ENCODE data around the gene AKNAD1. TPM values are rescaled to one million over a fixed set of nuclear protein-coding genes. Genes with fewer than 3 reads are reported as not detected.

The AKNAD1 gene
- total RNA-seq, 1 donor from 2014 or later: under 0.01 TPM

GRCh38 chr1:108863984-108864383 is 7.1 kb upstream of the AKNAD1 start:
- Histone ChIP-seq H3K36me3 (ENCODE audit: control insufficient read depth in 3 of 3, insufficient read depth in 3 of 3, low read length in 3 of 3) (no peaks in the 10 kb centered on the region), H3K27me3 (ENCODE audit: control insufficient read depth in 3 of 3, insufficient read depth in 3 of 3, low read length in 3 of 3) (no peaks in the 10 kb centered on the region), H3K27ac (ENCODE audit: low read depth, low read length) (no peak overlapping the region), H3K9me3 (ENCODE audit: control insufficient read depth in 3 of 3, low read length in 3 of 3) (no peaks in the 10 kb centered on the region), H3K4me3 (ENCODE audit: low read length in 3 of 3) (no peak overlapping the region), H3K4me1 (ENCODE audit: control insufficient read depth in 3 of 3, insufficient read depth in 3 of 3, low read length in 3 of 3) (no peaks in the 10 kb centered on the region), H3K9ac (ENCODE audit: low read depth in 1 of 3, low read length in 3 of 3) (no peak overlapping the region)

GRCh38 chr1:108862698-108863477 is 6.0 kb upstream of the AKNAD1 start:
- Histone ChIP-seq H3K27ac (ENCODE audit: low read depth, low read length) (no peak overlapping the region), H3K36me3 (ENCODE audit: control insufficient read depth in 3 of 3, insufficient read depth in 3 of 3, low read length in 3 of 3) (no peaks in the 10 kb centered on the region), H3K27me3 (ENCODE audit: control insufficient read depth in 3 of 3, insufficient read depth in 3 of 3, low read length in 3 of 3) (no peaks in the 10 kb centered on the region), H3K9ac (ENCODE audit: low read depth in 1 of 3, low read length in 3 of 3) (no peak overlapping the region), H3K4me3 (ENCODE audit: low read length in 3 of 3) (no peak overlapping the region), H3K4me1 (ENCODE audit: control insufficient read depth in 3 of 3, insufficient read depth in 3 of 3, low read length in 3 of 3) (peaks cover 0 to 5% (median 3%) of the 10 kb centered on the region in 3 donors), H3K9me3 (ENCODE audit: control insufficient read depth in 3 of 3, low read length in 3 of 3) (no peaks in the 10 kb centered on the region)

GRCh38 chr1:108862017-108862610 is 5.2 kb upstream of the AKNAD1 start:
- no peaks in the 10 kb centered on the region for H3K36me3 ChIP-seq (ENCODE audit: control insufficient read depth in 3 of 3, insufficient read depth in 3 of 3, low read length in 3 of 3)
- H3K9me3 ChIP-seq (ENCODE audit: control insufficient read depth in 3 of 3, low read length in 3 of 3): no peaks in the 10 kb centered on the region
- no peak overlapping the region for H3K27ac ChIP-seq (ENCODE audit: low read depth, low read length)
- H3K4me1 ChIP-seq (ENCODE audit: control insufficient read depth in 3 of 3, insufficient read depth in 3 of 3, low read length in 3 of 3): peaks cover 0 to 5% (median 3%) of the 10 kb centered on the region in 3 donors
- no peak overlapping the region for H3K4me3 ChIP-seq (ENCODE audit: low read length in 3 of 3)
- no peak overlapping the region for H3K9ac ChIP-seq (ENCODE audit: low read depth in 1 of 3, low read length in 3 of 3)
- no peaks in the 10 kb centered on the region for H3K27me3 ChIP-seq (ENCODE audit: control insufficient read depth in 3 of 3, insufficient read depth in 3 of 3, low read length in 3 of 3)

GRCh38 chr1:108861566-108861965 is 4.7 kb upstream of the AKNAD1 start:
- no peaks in the 10 kb centered on the region for H3K36me3 ChIP-seq (ENCODE audit: control insufficient read depth in 3 of 3, insufficient read depth in 3 of 3, low read length in 3 of 3)
- H3K9ac ChIP-seq (ENCODE audit: low read depth in 1 of 3, low read length in 3 of 3): no peak overlapping the region
- no peaks in the 10 kb centered on the region for H3K9me3 ChIP-seq (ENCODE audit: control insufficient read depth in 3 of 3, low read length in 3 of 3)
- no peaks in the 10 kb centered on the region for H3K27me3 ChIP-seq (ENCODE audit: control insufficient read depth in 3 of 3, insufficient read depth in 3 of 3, low read length in 3 of 3)
- peaks cover 0 to 5% (median 3%) of the 10 kb centered on the region in 3 donors for H3K4me1 ChIP-seq (ENCODE audit: control insufficient read depth in 3 of 3, insufficient read depth in 3 of 3, low read length in 3 of 3)
- H3K27ac ChIP-seq (ENCODE audit: low read depth, low read length): no peak overlapping the region
- no peak overlapping the region for H3K4me3 ChIP-seq (ENCODE audit: low read length in 3 of 3)

GRCh38 chr1:108860190-108860907 is 3.5 kb upstream of the AKNAD1 start:
- H3K36me3 ChIP-seq (ENCODE audit: control insufficient read depth in 3 of 3, insufficient read depth in 3 of 3, low read length in 3 of 3): no peaks in the 10 kb centered on the region
- H3K4me3 ChIP-seq (ENCODE audit: low read length in 3 of 3): no peak overlapping the region
- H3K27me3 ChIP-seq (ENCODE audit: control insufficient read depth in 3 of 3, insufficient read depth in 3 of 3, low read length in 3 of 3): no peaks in the 10 kb centered on the region
- peaks cover 0 to 5% (median 3%) of the 10 kb centered on the region in 3 donors for H3K4me1 ChIP-seq (ENCODE audit: control insufficient read depth in 3 of 3, insufficient read depth in 3 of 3, low read length in 3 of 3)
- H3K9me3 ChIP-seq (ENCODE audit: control insufficient read depth in 3 of 3, low read length in 3 of 3): no peaks in the 10 kb centered on the region
- H3K9ac ChIP-seq (ENCODE audit: low read depth in 1 of 3, low read length in 3 of 3): no peak overlapping the region
- no peak overlapping the region for H3K27ac ChIP-seq (ENCODE audit: low read depth, low read length)

GRCh38 chr1:108858230-108858950 is 1.5 kb upstream of the AKNAD1 start:
- H3K36me3 ChIP-seq (ENCODE audit: control insufficient read depth in 3 of 3, insufficient read depth in 3 of 3, low read length in 3 of 3): no peaks in the 10 kb centered on the region
- H3K27me3 ChIP-seq (ENCODE audit: control insufficient read depth in 3 of 3, insufficient read depth in 3 of 3, low read length in 3 of 3): no peaks in the 10 kb centered on the region
- peak overlapping the region; percentile 13 for H3K27ac ChIP-seq (ENCODE audit: low read depth, low read length)
- H3K4me1 ChIP-seq (ENCODE audit: control insufficient read depth in 3 of 3, insufficient read depth in 3 of 3, low read length in 3 of 3): peaks cover 0 to 5% (median 3%) of the 10 kb centered on the region in 3 donors
- peak overlapping the region in 1 of 3 donors; percentile 42 for H3K4me3 ChIP-seq (ENCODE audit: low read length in 3 of 3)
- H3K9ac ChIP-seq (ENCODE audit: low read depth in 1 of 3, low read length in 3 of 3): no peak overlapping the region
- no peaks in the 10 kb centered on the region for H3K9me3 ChIP-seq (ENCODE audit: control insufficient read depth in 3 of 3, low read length in 3 of 3)

GRCh38 chr1:108854221-108855019 is 2.5 kb downstream of the AKNAD1 start:
- Histone ChIP-seq H3K9ac (ENCODE audit: low read depth in 1 of 3, low read length in 3 of 3) (no peak overlapping the region), H3K27me3 (ENCODE audit: control insufficient read depth in 3 of 3, insufficient read depth in 3 of 3, low read length in 3 of 3) (no peaks in the 10 kb centered on the region), H3K36me3 (ENCODE audit: control insufficient read depth in 3 of 3, insufficient read depth in 3 of 3, low read length in 3 of 3) (no peaks in the 10 kb centered on the region), H3K27ac (ENCODE audit: low read depth, low read length) (no peak overlapping the region), H3K4me3 (ENCODE audit: low read length in 3 of 3) (no peak overlapping the region), H3K9me3 (ENCODE audit: control insufficient read depth in 3 of 3, low read length in 3 of 3) (no peaks in the 10 kb centered on the region), H3K4me1 (ENCODE audit: control insufficient read depth in 3 of 3, insufficient read depth in 3 of 3, low read length in 3 of 3) (peaks cover 0 to 5% (median 3%) of the 10 kb centered on the region in 3 donors)

GRCh38 chr1:108852221-108852975 is 4.5 kb downstream of the AKNAD1 start:
- peak overlapping the region in 1 of 3 donors; percentile 23 for H3K9ac ChIP-seq (ENCODE audit: low read depth in 1 of 3, low read length in 3 of 3)
- H3K4me1 ChIP-seq (ENCODE audit: control insufficient read depth in 3 of 3, insufficient read depth in 3 of 3, low read length in 3 of 3): no peaks in the 10 kb centered on the region

More at GRCh38 chr1:108852221-108852975, 4.5 kb downstream of the AKNAD1 start:
- Histone ChIP-seq H3K36me3 (ENCODE audit: control insufficient read depth in 3 of 3, insufficient read depth in 3 of 3, low read length in 3 of 3) (no peaks in the 10 kb centered on the region), H3K27me3 (ENCODE audit: control insufficient read depth in 3 of 3, insufficient read depth in 3 of 3, low read length in 3 of 3) (no peaks in the 10 kb centered on the region), H3K9me3 (ENCODE audit: control insufficient read depth in 3 of 3, low read length in 3 of 3) (no peaks in the 10 kb centered on the region), H3K4me3 (ENCODE audit: low read length in 3 of 3) (peak overlapping the region in 1 of 3 donors; percentile 25), H3K27ac (ENCODE audit: low read depth, low read length) (peak overlapping the region; percentile 36)
